Cardiac fibroblast (primary cell): ENCODE results near the gene ICAM3.

Source experiments
- DNase-seq, 2 donors: peaks; one replicate each; pipeline versions ENCODE4 v3.0.0 to v3.0.0-alpha.2; 2010; ENCODE audit warnings: low read depth in 2 of 2
- H3K4me3 ChIP-seq, 2 donors: replicated peaks in 1 of 2; 1 replicate in 1 of 2; 2 replicates in 1 of 2; pipeline ENCODE4 v1.5.1; 2011; ENCODE audit warnings: low read depth in 2 of 2, low read length in 2 of 2, mild to moderate bottlenecking in 2 of 2, moderate library complexity in 1 of 2
- CTCF ChIP-seq: IDR thresholded peaks from one replicate; pipeline ENCODE4 v1.5.1; 2011; ENCODE audit warnings: low read depth, mild to moderate bottlenecking, low read length, inconsistent platforms

The ICAM3 gene

GRCh38 chr19:10292789-10293636, 46.4 kb downstream of the ICAM3 start:
- peak overlapping the region; percentile 23 to 28 for H3K4me3 ChIP-seq
- DNase-seq: no peak
- TF ChIP-seq CTCF: no peak

- H3K4me3 ChIP-seq: peak overlapping the region; percentile 47 to 51
- no peak for TF ChIP-seq CTCF
- peak; percentile 63 to 84 for DNase-seq
These were observed 47.1 kb downstream of the ICAM3 start for GRCh38 chr19:10292206-10292788.

- peak overlapping the region; percentile 47 to 51 for H3K4me3 ChIP-seq
- DNase-seq: no peak
These were observed 47.7 kb downstream of the ICAM3 start for GRCh38 chr19:10291554-10292205.

GRCh38 chr19:10290876-10291553, 48.4 kb downstream of the ICAM3 start:
- peak overlapping the region; percentile 47 to 51 for H3K4me3 ChIP-seq
- peak; percentile 44 to 56 for DNase-seq
- TF ChIP-seq CTCF: no peak

More at GRCh38 chr19:10291554-10292205, 47.7 kb downstream of the ICAM3 start:
- no peak for TF ChIP-seq CTCF

- peak overlapping the region; percentile 47 to 51 for H3K4me3 ChIP-seq
- no peak for DNase-seq
- no peak for TF ChIP-seq CTCF
These were observed 49.0 kb downstream of the ICAM3 start for GRCh38 chr19:10290357-10290875.

GRCh38 chr19:10289836-10290356, 49.5 kb downstream of the ICAM3 start, which contains the start of gene ICAM5:
TSS of gene ICAM5 (plus strand) at chr19:10289952. CDS start at chr19:10290044, 92 bp downstream.
- no peak for TF ChIP-seq CTCF
- no peak for DNase-seq
- H3K4me3 ChIP-seq: peak within 1 kb of the TSS; percentile 47 to 51
